Neuronal stem cell (in vitro differentiated cells): Measurements from ENCODE around the gene COL19A1.

ENCODE experiments used
- DNase-seq: peaks from one replicate; pipeline ENCODE4 v3.0.0-alpha.2; 2013; ENCODE audit warnings: low spot score
- H2AFZ ChIP-seq: one replicate; pipeline ENCODE4 v1.6.1; 2013; ENCODE audit warnings: mild to moderate bottlenecking, low read length, inconsistent platforms
- H2AK5ac ChIP-seq: 2 replicates; pipeline ENCODE4 v1.6.1; 2013; ENCODE audit warnings: low read depth, mild to moderate bottlenecking, inconsistent platforms, low read length, moderate library complexity, mixed read lengths
- H2BK120ac ChIP-seq: 2 replicates; pipeline ENCODE4 v1.6.1; 2013; ENCODE audit warnings: low read depth, mild to moderate bottlenecking, inconsistent platforms, low read length, moderate library complexity, mixed read lengths
- H2BK12ac ChIP-seq: one replicate; pipeline ENCODE4 v1.6.1; 2013; ENCODE audit warnings: low read length, inconsistent platforms
- H2BK15ac ChIP-seq: 2 replicates; pipeline ENCODE4 v1.6.1; 2013; ENCODE audit warnings: mild to moderate bottlenecking, low read length, inconsistent platforms, mixed read lengths
- H2BK5ac ChIP-seq: one replicate; pipeline ENCODE4 v1.6.1; 2013; ENCODE audit warnings: inconsistent platforms, mild to moderate bottlenecking, low read length, moderate library complexity
- H3K14ac ChIP-seq: one replicate; pipeline ENCODE4 v1.6.1; 2013; ENCODE audit warnings: low read length, inconsistent platforms
- H3K18ac ChIP-seq: 2 replicates; pipeline ENCODE4 v1.6.1; 2013; ENCODE audit warnings: low read length, inconsistent platforms
- H3K23ac ChIP-seq: 2 replicates; pipeline ENCODE4 v1.6.1; 2013; ENCODE audit warnings: low read depth, mild to moderate bottlenecking, mixed read lengths, low read length, inconsistent platforms; ENCODE audit not compliant: poor library complexity
- H3K27ac ChIP-seq: replicated peaks from 3 replicates; pipeline ENCODE4 v1.5.1; 2013; ENCODE audit warnings: low read length, inconsistent platforms
- H3K27me3 ChIP-seq, 3 experiments: 2 replicates each; pipeline ENCODE4 v1.6.1; 2013; ENCODE audit warnings: low read length in 3 of 3, mild to moderate bottlenecking in 2 of 3, inconsistent platforms in 1 of 3, low read depth in 1 of 3, mixed read lengths in 1 of 3, moderate library complexity in 1 of 3; ENCODE audit not compliant: control insufficient read depth in 3 of 3, insufficient read depth in 3 of 3
- H3K36me3 ChIP-seq, 2 donors: replicated peaks in 1 of 2; 2 replicates each; pipeline ENCODE4 v1.6.1; 2013; ENCODE audit warnings: low read length in 2 of 2; ENCODE audit not compliant: control insufficient read depth in 2 of 2, insufficient read depth in 2 of 2
- H3K4ac ChIP-seq: 2 replicates; pipeline ENCODE4 v1.6.1; 2013; ENCODE audit warnings: inconsistent platforms, mild to moderate bottlenecking, low read length, moderate library complexity
- H3K4me1 ChIP-seq, 2 donors: 1 replicate in 1 of 2; 2 replicates in 1 of 2; pipeline ENCODE4 v1.6.1; 2013; ENCODE audit warnings: low read length in 2 of 2, low read depth in 1 of 2; ENCODE audit not compliant: control insufficient read depth in 2 of 2, insufficient read depth in 1 of 2
- H3K4me2 ChIP-seq: one replicate; pipeline ENCODE4 v1.6.1; 2013; ENCODE audit warnings: mild to moderate bottlenecking, low read length, inconsistent platforms; ENCODE audit not compliant: insufficient read depth, poor library complexity, severe bottlenecking
- H3K4me3 ChIP-seq, 2 donors: 2 replicates each; pipeline ENCODE4 v1.5.1; 2013; ENCODE audit warnings: low read length in 2 of 2, mild to moderate bottlenecking in 2 of 2, inconsistent platforms in 1 of 2, moderate library complexity in 1 of 2
- H3K79me1 ChIP-seq: one replicate; pipeline ENCODE4 v1.6.1; 2013; ENCODE audit warnings: low read depth, mild to moderate bottlenecking, inconsistent platforms, low read length, moderate library complexity
- H3K9ac ChIP-seq: one replicate; pipeline ENCODE4 v1.6.1; 2013; ENCODE audit warnings: mild to moderate bottlenecking, low read depth, low read length, inconsistent platforms; ENCODE audit not compliant: poor library complexity
- H3K9me3 ChIP-seq, 2 donors: replicated peaks in 1 of 2; 2 replicates each; pipeline versions ENCODE3 to v1.6.1; 2013; ENCODE audit warnings: low read length in 2 of 2, mild to moderate bottlenecking in 2 of 2, inconsistent platforms in 1 of 2, low read depth in 1 of 2, mixed read lengths in 1 of 2, moderate library complexity in 1 of 2; ENCODE audit not compliant: control insufficient read depth in 2 of 2, insufficient read depth in 1 of 2
- H4K8ac ChIP-seq: one replicate; pipeline ENCODE4 v1.6.1; 2013; ENCODE audit warnings: low read depth, mild to moderate bottlenecking, inconsistent platforms, low read length, moderate library complexity
- H4K91ac ChIP-seq: one replicate; pipeline ENCODE4 v1.6.1; 2013; ENCODE audit warnings: low read length, low read depth, mild to moderate bottlenecking, inconsistent platforms; ENCODE audit not compliant: poor library complexity
- WGBS, 2 donors: extraction: QIAGEN DNeasy Blood & Tissue Kit; methylation state at CpG; one replicate each; pipeline ENCODE4 v1.1.7; 2013; ENCODE audit warnings: missing lambda C conversion rate in 2 of 2, mixed read lengths in 1 of 2; ENCODE audit not compliant: insufficient read length in 2 of 2, insufficient replicate concordance in 1 of 2; ENCODE audit errors: extremely low coverage in 2 of 2; 5-methylcytosine and 5-hydroxymethylcytosine counted together

The COL19A1 gene

GRCh38 chr6:69976591-69977090 lies 110.3 kb downstream of the COL19A1 start:
- Histone ChIP-seq H3K27me3 (no peaks in the 10 kb centered on the region), H2AK5ac (no peak overlapping the region), H4K91ac (no peak overlapping the region), H2BK15ac (no peak overlapping the region), H3K18ac (no peak overlapping the region), H3K9me3 (no peaks in the 10 kb centered on the region), H3K23ac (no peak overlapping the region), H2BK120ac (no peak overlapping the region), H3K4me3 (no peak overlapping the region), H3K9ac (no peak overlapping the region), H3K4ac (no peak overlapping the region), H3K79me1 (no peaks in the 10 kb centered on the region), H3K14ac (no peak overlapping the region), H3K36me3 (no peaks in the 10 kb centered on the region), H2AFZ (no peak overlapping the region), H3K4me2 (no peak overlapping the region), H3K27ac (no peak overlapping the region), H2BK5ac (no peak overlapping the region), H4K8ac (no peak overlapping the region), H3K4me1 (peaks cover 2% of the 10 kb centered on the region in 2 donors), H2BK12ac (no peak overlapping the region)
- no peak for DNase-seq
- WGBS, 2 donors = no CpG with 5 or more reads among the region's 4 CpGs

GRCh38 chr6:69980624-69981023 lies 114.3 kb downstream of the COL19A1 start:
- no peak overlapping the region for H2BK12ac ChIP-seq
- H2AFZ ChIP-seq = no peak overlapping the region
- no peaks in the 10 kb centered on the region for H3K4me1 ChIP-seq
- H4K8ac ChIP-seq = no peak overlapping the region
- H3K9ac ChIP-seq = no peak overlapping the region
- H3K9me3 ChIP-seq = no peaks in the 10 kb centered on the region
- no peak overlapping the region for H2BK5ac ChIP-seq
- H2BK15ac ChIP-seq = no peak overlapping the region
- H3K14ac ChIP-seq = no peak overlapping the region
- DNase-seq = no peak
- H3K4me2 ChIP-seq = no peak overlapping the region
- H4K91ac ChIP-seq = no peak overlapping the region
- H3K4me3 ChIP-seq = no peak overlapping the region
- no peaks in the 10 kb centered on the region for H3K27me3 ChIP-seq
- H3K4ac ChIP-seq = no peak overlapping the region
- no peak overlapping the region for H2BK120ac ChIP-seq
- H3K23ac ChIP-seq = no peak overlapping the region
- no peaks in the 10 kb centered on the region for H3K79me1 ChIP-seq
- no peak overlapping the region for H3K27ac ChIP-seq
- H3K36me3 ChIP-seq = no peaks in the 10 kb centered on the region
- no CpG with 5 or more reads among the region's 2 CpGs for WGBS, 2 donors
- no peak overlapping the region for H2AK5ac ChIP-seq
- H3K18ac ChIP-seq = no peak overlapping the region

DNA sequence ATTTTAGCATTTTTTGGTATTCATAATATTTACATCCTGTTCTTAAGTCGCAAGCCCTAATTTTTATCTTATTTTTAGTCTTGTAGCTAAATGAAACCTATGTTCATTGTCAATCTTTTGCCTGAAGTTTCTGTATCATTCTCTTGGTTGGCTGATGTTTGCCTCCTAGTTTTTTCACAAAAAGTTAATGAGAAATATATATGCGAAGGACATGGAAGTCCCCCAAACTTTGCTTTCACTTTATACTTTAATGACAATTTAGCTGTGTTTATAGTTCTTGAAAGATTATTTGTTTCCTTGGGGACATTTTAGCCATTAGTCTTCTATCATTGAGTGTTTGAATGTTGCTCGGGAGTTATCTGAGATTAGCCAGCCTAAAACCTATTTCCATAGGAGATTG lies 118.2 kb downstream of the COL19A1 start:
- Histone ChIP-seq H3K27ac (no peak overlapping the region), H3K9me3 (no peaks in the 10 kb centered on the region), H2BK15ac (no peak overlapping the region), H4K8ac (no peak overlapping the region), H4K91ac (no peak overlapping the region), H3K18ac (no peak overlapping the region), H2AK5ac (no peak overlapping the region), H3K4me1 (no peaks in the 10 kb centered on the region), H2BK12ac (no peak overlapping the region), H3K4me3 (no peak overlapping the region), H3K27me3 (no peaks in the 10 kb centered on the region), H3K4ac (no peak overlapping the region), H3K36me3 (no peaks in the 10 kb centered on the region), H2BK5ac (no peak overlapping the region), H3K14ac (no peak overlapping the region), H3K9ac (no peak overlapping the region), H2AFZ (no peak overlapping the region), H3K79me1 (no peaks in the 10 kb centered on the region), H2BK120ac (no peak overlapping the region), H3K4me2 (no peak overlapping the region), H3K23ac (no peak overlapping the region)
- no CpG with 5 or more reads among the region's 3 CpGs for WGBS, 2 donors
- DNase-seq = no peak

- no CpG with 5 or more reads among the region's 1 CpG for WGBS, 2 donors
- DNase-seq = no peak
- no peak overlapping the region for H2BK15ac ChIP-seq
- no peaks in the 10 kb centered on the region for H3K36me3 ChIP-seq
- no peaks in the 10 kb centered on the region for H3K9me3 ChIP-seq
- H3K18ac ChIP-seq = no peak overlapping the region
- no peaks in the 10 kb centered on the region for H3K79me1 ChIP-seq
- H3K27me3 ChIP-seq = no peaks in the 10 kb centered on the region
- H3K9ac ChIP-seq = no peak overlapping the region
- no peak overlapping the region for H3K23ac ChIP-seq
- no peak overlapping the region for H4K91ac ChIP-seq
- no peak overlapping the region for H3K27ac ChIP-seq
- H2BK12ac ChIP-seq = no peak overlapping the region
- H3K4me2 ChIP-seq = no peak overlapping the region
- H3K4ac ChIP-seq = no peak overlapping the region
- H4K8ac ChIP-seq = no peak overlapping the region
- no peak overlapping the region for H3K4me3 ChIP-seq
- no peak overlapping the region for H2BK120ac ChIP-seq
- no peak overlapping the region for H3K14ac ChIP-seq
- no peak overlapping the region for H2AFZ ChIP-seq
- H3K4me1 ChIP-seq = no peaks in the 10 kb centered on the region
- no peak overlapping the region for H2AK5ac ChIP-seq
- H2BK5ac ChIP-seq = no peak overlapping the region
These were observed 118.8 kb downstream of the COL19A1 start for GRCh38 chr6:69985180-69985579.
